ENCODE data around the gene MICU1. TPM values are rescaled to one million over a fixed set of nuclear protein-coding genes. Genes with fewer than 3 reads are reported as not detected.

MICU1 gene
- polyA plus RNA-seq, 1 of the 3 experiments (the other 2 are of a cell fraction), result 24.6 TPM

DNA sequence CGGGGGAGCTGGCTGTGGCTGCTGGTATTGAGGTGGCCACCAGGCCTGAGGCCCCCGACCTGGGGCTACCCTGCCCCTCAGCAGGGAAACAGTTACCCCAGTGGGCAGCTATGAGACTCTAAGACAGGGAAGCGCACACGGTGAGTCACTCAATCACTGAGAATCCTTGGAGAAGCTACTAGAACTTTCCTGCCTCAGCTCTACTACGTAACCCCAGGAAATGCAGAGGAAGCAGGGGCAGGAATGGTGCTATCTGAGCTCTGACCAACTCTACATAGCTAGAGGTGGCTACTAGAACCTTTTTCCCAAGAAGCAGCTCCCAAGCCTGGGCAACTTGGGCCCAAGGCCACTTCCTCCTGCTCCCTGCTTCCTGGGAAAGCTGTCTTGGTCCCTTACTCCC, 283.0 kb downstream of the MICU1 start (continued):
- TF ChIP-seq, protein P1, sequence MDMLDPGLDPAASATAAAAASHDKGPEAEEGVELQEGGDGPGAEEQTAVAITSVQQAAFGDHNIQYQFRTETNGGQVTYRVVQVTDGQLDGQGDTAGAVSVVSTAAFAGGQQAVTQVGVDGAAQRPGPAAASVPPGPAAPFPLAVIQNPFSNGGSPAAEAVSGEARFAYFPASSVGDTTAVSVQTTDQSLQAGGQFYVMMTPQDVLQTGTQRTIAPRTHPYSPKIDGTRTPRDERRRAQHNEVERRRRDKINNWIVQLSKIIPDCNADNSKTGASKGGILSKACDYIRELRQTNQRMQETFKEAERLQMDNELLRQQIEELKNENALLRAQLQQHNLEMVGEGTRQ (IDR thresholded peaks at IDR 0.05; ENCODE audit: borderline replicate concordance, low read depth, low read length), result no peak
- TF ChIP-seq, protein P2, sequence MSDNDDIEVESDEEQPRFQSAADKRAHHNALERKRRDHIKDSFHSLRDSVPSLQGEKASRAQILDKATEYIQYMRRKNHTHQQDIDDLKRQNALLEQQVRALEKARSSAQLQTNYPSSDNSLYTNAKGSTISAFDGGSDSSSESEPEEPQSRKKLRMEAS (IDR thresholded peaks at IDR 0.05; ENCODE audit: low read depth), result no peak
- no peak for TF ChIP-seq EP300 (IDR thresholded peaks at IDR 0.05; ENCODE audit: borderline replicate concordance in 1 of 2, low read depth in 1 of 2, low read length in 1 of 2)
- no peak for TF ChIP-seq FOXM1 (IDR thresholded peaks at IDR 0.05; ENCODE audit: low read depth)
- no peak for TF ChIP-seq TEAD4 (IDR thresholded peaks at IDR 0.05; ENCODE audit: borderline replicate concordance, insufficient read depth)
- no peak for TF ChIP-seq EZH2phosphoT487 (IDR thresholded peaks at IDR 0.05; ENCODE audit: borderline replicate concordance, low read depth)
- no peak for TF ChIP-seq POLR2AphosphoS5 (IDR thresholded peaks at IDR 0.05; ENCODE audit: low read depth, low read length)

DNA sequence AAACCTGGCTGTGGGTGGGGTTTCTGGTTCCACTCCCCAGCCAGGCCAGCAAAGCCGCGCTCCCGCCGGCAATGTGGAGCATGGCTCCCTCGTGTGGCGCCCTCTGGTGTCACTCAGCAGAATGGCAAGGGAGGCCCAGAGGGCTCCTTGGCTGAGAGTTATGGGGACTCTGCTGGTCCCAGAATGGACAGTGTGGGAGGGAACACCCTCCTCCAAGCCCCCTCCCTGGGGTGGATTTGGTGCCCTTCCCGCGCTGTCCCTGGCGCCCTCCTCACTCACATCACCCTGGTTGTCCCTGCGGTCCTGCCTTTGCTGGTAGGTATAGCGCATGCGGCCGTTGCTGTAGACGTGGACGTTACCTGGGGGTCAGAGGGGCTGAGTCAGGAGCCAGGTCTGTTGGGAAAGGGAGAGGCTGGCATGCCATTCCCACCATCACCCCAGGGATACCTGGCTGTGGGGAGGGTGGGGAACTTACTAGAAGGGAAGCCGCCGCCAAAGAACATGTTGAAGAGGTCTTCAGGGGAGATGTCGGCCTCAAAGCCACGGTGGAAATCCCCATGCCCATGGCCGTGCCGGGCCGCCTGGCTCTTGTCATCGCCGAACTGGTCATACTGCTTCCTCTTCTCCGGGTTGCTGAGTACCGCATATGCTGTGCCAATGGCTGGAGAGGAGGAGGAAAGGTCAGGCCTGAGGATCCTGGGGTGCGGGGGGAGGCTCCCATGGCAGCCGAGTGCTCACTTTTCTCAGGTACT, 285.2 kb downstream of the MICU1 start:
- peak; percentile 87 for DNase-seq
- Histone ChIP-seq H3F3A (replicated peaks; ENCODE audit: insufficient read depth) (peaks cover 10% of the 10 kb centered on the region), H3K36me3 (replicated peaks in 1 of 2; ENCODE audit: control insufficient read depth in 1 of 2, insufficient read depth in 2 of 2, low read length in 1 of 2) (peaks cover 28 to 39% of the 10 kb centered on the region in 2 experiments), H3K4me1 (ENCODE audit: control insufficient read depth in 1 of 2, insufficient read depth in 2 of 2, low read depth in 1 of 2, low read length in 1 of 2) (peaks cover 2 to 16% of the 10 kb centered on the region in 2 experiments; a peak in 1 of 4 replicates), H2AFZ (ENCODE audit: low read depth) (no peak overlapping the region), H3K9me2 (no peaks in the 10 kb centered on the region), H3K27ac (ENCODE audit: low read depth in 2 of 2, low read length in 1 of 2) (no peak overlapping the region; a peak in 1 of 4 replicates), H3K4me2 (no peak overlapping the region), H3K27me3 (ENCODE audit: insufficient read depth) (no peaks in the 10 kb centered on the region), H3K79me2 (ENCODE audit: insufficient read depth) (peaks cover 4% of the 10 kb centered on the region; the same call in 1 of the 2 replicates), H3K9me3 (no peaks in the 10 kb centered on the region), H3K4me3 (ENCODE audit: low read depth in 2 of 2, low read length in 1 of 2) (no peak overlapping the region; a peak in 1 of 4 replicates), H3K9ac (no peak overlapping the region), H4K20me1 (ENCODE audit: insufficient read depth) (no peaks in the 10 kb centered on the region)
- POLR2A ChIA-PET, result no interaction called here
- 0 out of 2 replicates have a peak, but pooled peaks have one; percentile 21 for TF ChIP-seq YY1 (IDR thresholded peaks at IDR 0.05; ENCODE audit: low read depth)
- peak; percentile 79 for TF ChIP-seq MXI1 (IDR thresholded peaks at IDR 0.05; ENCODE audit: low read depth, low read length)
- TF ChIP-seq EP300 (IDR thresholded peaks at IDR 0.05; ENCODE audit: borderline replicate concordance in 1 of 2, low read depth in 1 of 2, low read length in 1 of 2), result no peak
- TF ChIP-seq RCOR1 (IDR thresholded peaks at IDR 0.05; ENCODE audit: low read length), result 0 out of 2 replicates have a peak, but pooled peaks have one; percentile 30
- peak; percentile 75 for TF ChIP-seq SMC3 (IDR thresholded peaks at IDR 0.05; ENCODE audit: low read depth, low read length)
- TF ChIP-seq FOSL2 (IDR thresholded peaks at IDR 0.05; ENCODE audit: borderline replicate concordance, low read depth), result no peak
- no peak for TF ChIP-seq FOXM1 (IDR thresholded peaks at IDR 0.05; ENCODE audit: low read depth)
- TF ChIP-seq, protein P2 (IDR thresholded peaks at IDR 0.05; ENCODE audit: low read depth), result 0 out of 2 replicates have a peak, but pooled peaks have one; percentile 27
- TF ChIP-seq, protein P3, sequence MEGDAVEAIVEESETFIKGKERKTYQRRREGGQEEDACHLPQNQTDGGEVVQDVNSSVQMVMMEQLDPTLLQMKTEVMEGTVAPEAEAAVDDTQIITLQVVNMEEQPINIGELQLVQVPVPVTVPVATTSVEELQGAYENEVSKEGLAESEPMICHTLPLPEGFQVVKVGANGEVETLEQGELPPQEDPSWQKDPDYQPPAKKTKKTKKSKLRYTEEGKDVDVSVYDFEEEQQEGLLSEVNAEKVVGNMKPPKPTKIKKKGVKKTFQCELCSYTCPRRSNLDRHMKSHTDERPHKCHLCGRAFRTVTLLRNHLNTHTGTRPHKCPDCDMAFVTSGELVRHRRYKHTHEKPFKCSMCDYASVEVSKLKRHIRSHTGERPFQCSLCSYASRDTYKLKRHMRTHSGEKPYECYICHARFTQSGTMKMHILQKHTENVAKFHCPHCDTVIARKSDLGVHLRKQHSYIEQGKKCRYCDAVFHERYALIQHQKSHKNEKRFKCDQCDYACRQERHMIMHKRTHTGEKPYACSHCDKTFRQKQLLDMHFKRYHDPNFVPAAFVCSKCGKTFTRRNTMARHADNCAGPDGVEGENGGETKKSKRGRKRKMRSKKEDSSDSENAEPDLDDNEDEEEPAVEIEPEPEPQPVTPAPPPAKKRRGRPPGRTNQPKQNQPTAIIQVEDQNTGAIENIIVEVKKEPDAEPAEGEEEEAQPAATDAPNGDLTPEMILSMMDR (IDR thresholded peaks at IDR 0.05), result peak; percentile 91
- TF ChIP-seq, protein P4, sequence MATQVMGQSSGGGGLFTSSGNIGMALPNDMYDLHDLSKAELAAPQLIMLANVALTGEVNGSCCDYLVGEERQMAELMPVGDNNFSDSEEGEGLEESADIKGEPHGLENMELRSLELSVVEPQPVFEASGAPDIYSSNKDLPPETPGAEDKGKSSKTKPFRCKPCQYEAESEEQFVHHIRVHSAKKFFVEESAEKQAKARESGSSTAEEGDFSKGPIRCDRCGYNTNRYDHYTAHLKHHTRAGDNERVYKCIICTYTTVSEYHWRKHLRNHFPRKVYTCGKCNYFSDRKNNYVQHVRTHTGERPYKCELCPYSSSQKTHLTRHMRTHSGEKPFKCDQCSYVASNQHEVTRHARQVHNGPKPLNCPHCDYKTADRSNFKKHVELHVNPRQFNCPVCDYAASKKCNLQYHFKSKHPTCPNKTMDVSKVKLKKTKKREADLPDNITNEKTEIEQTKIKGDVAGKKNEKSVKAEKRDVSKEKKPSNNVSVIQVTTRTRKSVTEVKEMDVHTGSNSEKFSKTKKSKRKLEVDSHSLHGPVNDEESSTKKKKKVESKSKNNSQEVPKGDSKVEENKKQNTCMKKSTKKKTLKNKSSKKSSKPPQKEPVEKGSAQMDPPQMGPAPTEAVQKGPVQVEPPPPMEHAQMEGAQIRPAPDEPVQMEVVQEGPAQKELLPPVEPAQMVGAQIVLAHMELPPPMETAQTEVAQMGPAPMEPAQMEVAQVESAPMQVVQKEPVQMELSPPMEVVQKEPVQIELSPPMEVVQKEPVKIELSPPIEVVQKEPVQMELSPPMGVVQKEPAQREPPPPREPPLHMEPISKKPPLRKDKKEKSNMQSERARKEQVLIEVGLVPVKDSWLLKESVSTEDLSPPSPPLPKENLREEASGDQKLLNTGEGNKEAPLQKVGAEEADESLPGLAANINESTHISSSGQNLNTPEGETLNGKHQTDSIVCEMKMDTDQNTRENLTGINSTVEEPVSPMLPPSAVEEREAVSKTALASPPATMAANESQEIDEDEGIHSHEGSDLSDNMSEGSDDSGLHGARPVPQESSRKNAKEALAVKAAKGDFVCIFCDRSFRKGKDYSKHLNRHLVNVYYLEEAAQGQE (IDR thresholded peaks at IDR 0.05; ENCODE audit: low read depth, low read length), result no peak
- TF ChIP-seq FOXJ3 (CRISPR knock-in tag; IDR thresholded peaks at IDR 0.05), result no peak
- TF ChIP-seq RAD21 (IDR thresholded peaks at IDR 0.05; ENCODE audit: low read length), result peak; percentile 73
- no peak for TF ChIP-seq TEAD4 (IDR thresholded peaks at IDR 0.05; ENCODE audit: borderline replicate concordance, insufficient read depth)
- CTCF ChIA-PET, result interaction anchor here (0.7 to 9.7 kb wide), 13 partner anchors 9 to 444 kb away, joined by 3 to 86 read pairs (median 4); partner anchors contain the start of gene DNAJB12
- WGBS (ENCODE audit: low lambda C conversion rate), result 90% methylated on average over 18 of the region's 28 CpGs
